AG09309 (cell line): ENCODE data around the gene SATL1.

ENCODE experiments used
- DNase-seq: peaks from one replicate; pipeline ENCODE4 v3.0.0-alpha.2; 2010; ENCODE audit warnings: low read depth
- H3K4me3 ChIP-seq: 2 replicates; pipeline ENCODE4 v1.5.1; 2011; ENCODE audit warnings: mild to moderate bottlenecking, low read depth, low read length, moderate library complexity; ENCODE audit not compliant: control insufficient read depth
- TF ChIP-seq, protein P1 (sequence below): IDR thresholded peaks from 2 replicates; pipeline ENCODE4 v1.5.1; 2011; ENCODE audit warnings: mild to moderate bottlenecking, low read depth, low read length, inconsistent platforms; ENCODE audit not compliant: insufficient read depth, control insufficient read depth; ENCODE audit errors: missing control alignments

SATL1 gene

DNA sequence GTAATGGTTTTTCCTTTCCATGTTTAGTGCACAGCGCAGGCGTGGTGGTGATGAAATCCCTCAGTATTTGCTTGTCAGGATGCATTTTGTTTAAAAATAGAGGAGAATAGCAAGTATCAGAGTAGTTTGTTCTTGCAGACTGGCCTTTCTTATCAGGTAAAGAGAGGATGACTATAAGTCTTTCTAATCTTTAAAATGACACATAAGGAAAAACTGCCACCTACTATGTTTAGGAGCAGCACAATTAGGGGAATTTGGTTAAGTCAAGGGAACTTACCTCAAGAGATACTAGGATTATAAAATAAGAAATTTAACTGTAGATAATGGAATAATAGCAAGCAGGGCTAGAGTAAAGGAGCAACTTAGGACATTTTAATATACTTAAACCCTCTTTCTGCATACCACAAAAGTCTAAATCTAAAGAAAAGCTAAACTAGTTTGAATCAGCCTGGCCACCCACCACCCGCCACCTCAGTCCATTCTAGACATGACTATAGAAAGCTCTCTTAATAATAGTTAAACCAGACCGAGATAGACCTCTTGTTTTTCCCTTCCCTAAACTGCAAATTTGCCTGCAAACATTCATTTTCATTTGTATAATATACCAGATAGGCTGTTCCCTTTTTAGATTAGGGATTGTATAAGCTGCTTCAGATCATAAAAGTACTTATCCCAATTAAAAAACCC is 177.9 kb downstream of the SATL1 start:
- no peak overlapping the region for H3K4me3 ChIP-seq
- TF ChIP-seq, protein P1, sequence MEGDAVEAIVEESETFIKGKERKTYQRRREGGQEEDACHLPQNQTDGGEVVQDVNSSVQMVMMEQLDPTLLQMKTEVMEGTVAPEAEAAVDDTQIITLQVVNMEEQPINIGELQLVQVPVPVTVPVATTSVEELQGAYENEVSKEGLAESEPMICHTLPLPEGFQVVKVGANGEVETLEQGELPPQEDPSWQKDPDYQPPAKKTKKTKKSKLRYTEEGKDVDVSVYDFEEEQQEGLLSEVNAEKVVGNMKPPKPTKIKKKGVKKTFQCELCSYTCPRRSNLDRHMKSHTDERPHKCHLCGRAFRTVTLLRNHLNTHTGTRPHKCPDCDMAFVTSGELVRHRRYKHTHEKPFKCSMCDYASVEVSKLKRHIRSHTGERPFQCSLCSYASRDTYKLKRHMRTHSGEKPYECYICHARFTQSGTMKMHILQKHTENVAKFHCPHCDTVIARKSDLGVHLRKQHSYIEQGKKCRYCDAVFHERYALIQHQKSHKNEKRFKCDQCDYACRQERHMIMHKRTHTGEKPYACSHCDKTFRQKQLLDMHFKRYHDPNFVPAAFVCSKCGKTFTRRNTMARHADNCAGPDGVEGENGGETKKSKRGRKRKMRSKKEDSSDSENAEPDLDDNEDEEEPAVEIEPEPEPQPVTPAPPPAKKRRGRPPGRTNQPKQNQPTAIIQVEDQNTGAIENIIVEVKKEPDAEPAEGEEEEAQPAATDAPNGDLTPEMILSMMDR, result no peak
- DNase-seq, result no peak

DNA sequence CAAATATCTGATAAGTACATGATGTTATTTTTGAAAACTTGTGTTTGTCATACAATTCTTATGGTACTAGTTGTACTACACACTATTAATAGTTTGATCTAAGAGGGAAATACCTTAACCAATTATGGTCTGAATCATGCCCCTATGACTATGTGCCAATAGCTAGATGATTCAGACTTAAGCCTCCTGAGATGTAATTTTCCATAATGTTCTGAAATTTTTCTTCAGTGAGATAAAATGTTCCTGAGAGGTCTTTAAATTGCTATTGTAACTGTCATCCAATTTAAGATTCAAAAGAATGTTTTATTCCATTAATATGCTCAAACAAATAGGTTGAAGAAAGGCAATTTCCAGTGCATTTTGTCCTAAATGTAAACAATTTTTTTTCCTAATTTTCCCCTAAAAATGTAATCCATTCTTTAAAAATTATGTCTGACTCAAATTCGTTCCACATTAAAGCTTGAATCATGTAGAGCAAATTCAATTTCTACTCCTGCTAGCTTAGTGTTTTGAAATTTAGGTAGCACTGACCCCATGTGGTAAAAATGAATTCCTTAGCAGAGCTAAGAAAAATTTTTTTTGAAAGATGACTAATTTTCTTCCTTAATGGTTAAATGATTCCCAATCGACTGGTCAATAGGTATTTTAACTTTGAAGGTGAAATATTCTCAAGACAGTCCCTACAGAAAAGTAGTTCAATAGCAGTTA is 190.8 kb downstream of the SATL1 start:
- TF ChIP-seq, protein P1, result peak; percentile 27
- H3K4me3 ChIP-seq, result no peak overlapping the region
- DNase-seq, result peak; percentile 41

DNA sequence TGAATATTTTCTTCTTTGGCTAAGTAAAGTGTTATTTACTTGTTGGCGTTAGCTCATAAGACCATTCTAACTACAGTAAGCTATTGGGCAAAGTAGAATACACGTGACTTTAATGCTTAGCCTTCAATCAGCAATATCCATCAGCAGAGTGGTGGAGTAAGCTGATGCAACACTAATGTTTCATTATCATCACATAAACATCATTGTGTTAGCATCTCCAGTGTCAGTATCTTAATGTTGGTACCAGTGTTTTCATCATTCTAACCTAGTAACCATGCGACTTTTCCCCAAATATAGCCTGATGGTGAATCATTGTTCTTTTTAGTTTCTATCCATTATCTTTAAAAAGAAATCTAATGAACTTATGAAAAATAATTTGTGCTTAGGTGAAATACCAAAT is 191.4 kb downstream of the SATL1 start:
- DNase-seq, result no peak
- H3K4me3 ChIP-seq, result no peak overlapping the region
- TF ChIP-seq, protein P1, result no peak

DNA sequence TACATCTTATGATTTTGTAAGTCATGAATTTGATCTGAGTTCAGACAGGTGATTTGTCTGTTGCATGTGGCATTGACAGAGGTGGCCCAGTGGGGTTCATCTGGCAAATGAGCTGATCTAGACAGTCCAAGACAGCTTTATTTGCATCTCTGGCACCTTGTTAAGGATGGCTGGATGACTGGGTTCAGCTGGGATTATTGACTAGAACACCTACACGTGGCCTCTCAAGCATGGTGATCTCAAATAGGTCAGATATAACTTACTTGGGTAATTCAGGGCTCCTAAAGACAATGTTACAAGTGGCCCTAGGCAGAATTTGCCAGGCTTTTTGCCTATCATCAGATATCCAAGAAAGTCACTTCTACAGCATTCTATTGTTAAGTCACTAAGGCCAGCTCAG is 192.0 kb downstream of the SATL1 start:
- DNase-seq, result no peak
- TF ChIP-seq, protein P1, result no peak
- H3K4me3 ChIP-seq, result no peak overlapping the region
